PC-3 (cell line): ENCODE results near the gene SPTSSB. TPM values are rescaled to one million over a fixed set of nuclear protein-coding genes. Genes with fewer than 3 reads are reported as not detected.

Experiments
- ATAC-seq: fragments of 200-7000 bp; cut with Tn5 transposase; 2 replicates; pipeline ENCODE4 v1.9.1; 2020; ENCODE audit warnings: mild to moderate bottlenecking, moderate library complexity
- BruUV-seq: library from RNA; stranded (reverse); fragments of 400-500 nt; replicated peaks from 2 replicates; lab custom pipeline; 2021; lab: Mats Ljungman, UMichigan
- CTCF ChIA-PET: fragments of 300-600 bp; sonication (Branson Sonifier 250); formaldehyde crosslinking; loops from one replicate; lab custom pipeline; 2022; ENCODE audit warnings: antibody characterized with exemption; lab: Charles Lee
- POLR2A ChIA-PET: fragments of 300-600 bp; sonication (Branson Sonifier 250); formaldehyde crosslinking; loops from one replicate; lab custom pipeline; 2022; ENCODE audit warnings: antibody characterized with exemption; ENCODE audit not compliant: unreplicated experiment; lab: Charles Lee
- DNase-seq: peaks from one replicate; pipeline ENCODE4 v3.0.0-alpha.2; 2015
- H2AFZ ChIP-seq: fragments of 300-600 bp; sonication (generic); 2 replicates; pipeline ENCODE4 v1.6.0; 2016; ENCODE audit warnings: antibody characterized with exemption, low read length
- H3F3A ChIP-seq: fragments of 300-600 bp; sonication (generic); one replicate; pipeline ENCODE4 v1.6.0; 2017; ENCODE audit warnings: antibody characterized with exemption, low read length, control low read depth, mild to moderate bottlenecking; ENCODE audit not compliant: unreplicated experiment
- H3K27ac ChIP-seq: fragments of 300-600 bp; sonication (generic); 2 replicates; pipeline ENCODE4 v1.5.1; 2016; ENCODE audit warnings: mild to moderate bottlenecking, low read length
- H3K27me3 ChIP-seq: fragments of 300-600 bp; sonication (generic); 2 replicates; pipeline ENCODE4 v1.6.1; 2016; ENCODE audit warnings: low read length, mixed read lengths
- H3K36me3 ChIP-seq: fragments of 300-600 bp; sonication (generic); 2 replicates; pipeline ENCODE4 v1.6.1; 2016; ENCODE audit warnings: low read depth, mixed run types, low read length, mixed read lengths
- H3K4me1 ChIP-seq: fragments of 300-600 bp; sonication (generic); 2 replicates; pipeline ENCODE4 v1.5.1; 2016; ENCODE audit warnings: low read length; ENCODE audit not compliant: insufficient read depth
- H3K4me2 ChIP-seq: fragments of 300-600 bp; sonication (generic); 2 replicates; pipeline ENCODE4 v1.6.0; 2016; ENCODE audit warnings: low read length
- H3K4me3 ChIP-seq: fragments of 300-600 bp; sonication (generic); 2 replicates; pipeline ENCODE4 v1.5.1; 2016; ENCODE audit warnings: mild to moderate bottlenecking, low read length, mixed read lengths
- H3K79me2 ChIP-seq: fragments of 300-600 bp; sonication (generic); 2 replicates; pipeline ENCODE4 v1.6.1; 2017; ENCODE audit warnings: low read length, mixed read lengths
- H3K9ac ChIP-seq: fragments of 300-600 bp; sonication (generic); 2 replicates; pipeline ENCODE4 v1.6.0; 2016; ENCODE audit warnings: mild to moderate bottlenecking, low read length
- H3K9me2 ChIP-seq: fragments of 300-600 bp; sonication (generic); replicated peaks from 2 replicates; pipeline ENCODE4 v1.6.1; 2016; ENCODE audit warnings: mixed run types, low read length, mixed read lengths
- H3K9me3 ChIP-seq: fragments of 300-600 bp; sonication (generic); 2 replicates; pipeline ENCODE4 v1.6.1; 2016; ENCODE audit warnings: low read length, mixed read lengths
- H4K20me1 ChIP-seq: fragments of 300-600 bp; sonication (generic); 2 replicates; pipeline ENCODE4 v1.6.1; 2016; ENCODE audit warnings: low read length, mixed read lengths
- CTCF ChIP-seq: fragments of 300-600 bp; sonication (generic); conservative IDR thresholded peaks from 2 replicates; pipeline ENCODE4 v1.5.1; 2017; ENCODE audit warnings: antibody characterized with exemption, low read depth, mild to moderate bottlenecking, low read length
- EZH2 ChIP-seq: fragments of 300-600 bp; sonication (generic); IDR thresholded peaks from one replicate; pipeline ENCODE4 v1.6.1; 2017; ENCODE audit warnings: antibody characterized with exemption, mild to moderate bottlenecking, low read length; ENCODE audit not compliant: unreplicated experiment
- EZH2phosphoT487 ChIP-seq: fragments of 300-600 bp; sonication (generic); IDR thresholded peaks from 2 replicates; pipeline ENCODE4 v1.6.1; 2018; ENCODE audit warnings: mild to moderate bottlenecking, antibody characterized with exemption, low read length, borderline replicate concordance
- intact Hi-C: fragments of 100-400 bp; cut with micrococcal nuclease; formaldehyde crosslinking; loops from 2 replicates; pipeline ENCODE4 v1.9.0; 2023
- total RNA-seq: library from RNA; depleted of rRNA; stranded (reverse); fragments of >200 nt; gene quantifications from 2 replicates; pipeline ENCODE4 v1.2.3, GENCODE V29; 2014

The SPTSSB gene
- total RNA-seq, 1 experiment from 2014 or later: 78.0 TPM

- TSS peak; percentile 16 for BruUV-seq
- intact Hi-C loops: loop anchor here (5.0 kb wide), 1 partner anchor 278 kb away; no protein-coding TSS in a partner anchor
- Histone ChIP-seq H3K4me2 (peak overlapping the region; percentile 74), H3F3A (peaks cover 28% of the 10 kb centered on the region), H3K4me3 (no peak overlapping the region; the same call in 1 of the 2 replicates), H3K27me3 (no peaks in the 10 kb centered on the region), H3K9ac (peak overlapping the region; percentile 97), H3K9me3 (no peaks in the 10 kb centered on the region), H3K4me1 (peaks cover 74% of the 10 kb centered on the region), H3K9me2 (no peaks in the 10 kb centered on the region), H3K27ac (peak overlapping the region; percentile 98), H4K20me1 (no peaks in the 10 kb centered on the region), H2AFZ (no peak overlapping the region), H3K79me2 (no peaks in the 10 kb centered on the region), H3K36me3 (no peaks in the 10 kb centered on the region)
- ATAC-seq: no peak
- TF ChIP-seq EZH2 (no peak), EZH2phosphoT487 (no peak), CTCF (no peak)
- no peak for DNase-seq
- POLR2A ChIA-PET: interaction anchor here (0.6 to 1.2 kb wide), 2 partner anchors 44 to 45 kb away, joined by 4 to 5 read pairs; partner anchors contain the start of gene SPTSSB
- CTCF ChIA-PET: no interaction called here
Observed at GRCh38 chr3:161414907-161415306, 43.6 kb upstream of the SPTSSB start.

GRCh38 chr3:161413855-161414210, 42.5 kb upstream of the SPTSSB start:
- CTCF ChIA-PET: no interaction called here
- BruUV-seq: no TSS peak
- TF ChIP-seq CTCF: no peak
- TF ChIP-seq EZH2phosphoT487: no peak
- TF ChIP-seq EZH2: no peak
- Histone ChIP-seq H3K4me3 (no peak overlapping the region), H3K27me3 (no peaks in the 10 kb centered on the region), H3K27ac (peak overlapping the region; percentile 98), H4K20me1 (no peaks in the 10 kb centered on the region), H3K9me3 (no peaks in the 10 kb centered on the region), H3K36me3 (no peaks in the 10 kb centered on the region), H3K9ac (peak overlapping the region; percentile 97), H2AFZ (no peak overlapping the region), H3K79me2 (no peaks in the 10 kb centered on the region), H3K4me1 (peaks cover 77% of the 10 kb centered on the region), H3F3A (peaks cover 28% of the 10 kb centered on the region), H3K4me2 (peak overlapping the region; percentile 78), H3K9me2 (no peaks in the 10 kb centered on the region)
- intact Hi-C loops: loop anchor here (2.0 kb wide), 1 partner anchor 847 kb away; no protein-coding TSS in a partner anchor
- POLR2A ChIA-PET: no interaction called here
- ATAC-seq: no peak
- DNase-seq: no peak

- Histone ChIP-seq H3F3A (peaks cover 28% of the 10 kb centered on the region), H3K27ac (peak overlapping the region; percentile 98)
- POLR2A ChIA-PET: interaction anchor here (0.6 to 0.8 kb wide), 2 partner anchors 9 to 27 kb away, joined by 4 read pairs; no protein-coding TSS in a partner anchor
Observed at GRCh38 chr3:161413127-161413854, 42.0 kb upstream of the SPTSSB start.

More at GRCh38 chr3:161413127-161413854, 42.0 kb upstream of the SPTSSB start:
- Histone ChIP-seq H2AFZ (no peak overlapping the region), H3K4me1 (peaks cover 82% of the 10 kb centered on the region), H3K36me3 (no peaks in the 10 kb centered on the region), H3K79me2 (no peaks in the 10 kb centered on the region), H4K20me1 (no peaks in the 10 kb centered on the region), H3K27me3 (no peaks in the 10 kb centered on the region), H3K4me3 (peak overlapping the region; percentile 39), H3K4me2 (peak overlapping the region; percentile 78), H3K9me3 (no peaks in the 10 kb centered on the region), H3K9ac (peak overlapping the region; percentile 97), H3K9me2 (no peaks in the 10 kb centered on the region)
- DNase-seq (peak; percentile 89), ATAC-seq (peak; percentile 16)
- no TSS peak for BruUV-seq
- intact Hi-C loops: loop anchor here (2.0 kb wide), 1 partner anchor 846 kb away; no protein-coding TSS in a partner anchor
- CTCF ChIA-PET: interaction anchor here (0.6 to 0.8 kb wide), 2 partner anchors 9 to 735 kb away, joined by 3 to 4 read pairs; no protein-coding TSS in a partner anchor
- no peak for TF ChIP-seq EZH2phosphoT487
- TF ChIP-seq CTCF: peak; percentile 43; the same call in 1 of the 2 replicates
